SK-N-SH (cell line): ENCODE data around the gene OSBPL7. TPM values are rescaled to one million over a fixed set of nuclear protein-coding genes. Genes with fewer than 3 reads are reported as not detected.

Source experiments
- CTCF ChIA-PET: fragments of 300-600, 350-600 bp; formaldehyde crosslinking; extraction: SDS; loops from one replicate; lab custom pipeline; 2021; lab: Yijun Ruan, JAX
- POLR2A ChIA-PET: fragments of 350-600 bp; sonication (Branson Sonifier 250); formaldehyde crosslinking; extraction: SDS; loops from one replicate; lab custom pipeline; 2020; ENCODE audit warnings: antibody characterized with exemption, inconsistent platforms; lab: Yijun Ruan, JAX
- DNase-seq: peaks from one replicate; pipeline ENCODE4 v3.0.0; 2012
- H2AFZ ChIP-seq: fragments of 200-600 bp; sonication (generic); 2 replicates; pipeline ENCODE4 v1.8.1; 2016; ENCODE audit warnings: antibody characterized with exemption, mild to moderate bottlenecking, low read depth
- H3F3A ChIP-seq: fragments of 200-600 bp; sonication (generic); replicated peaks from 2 replicates; pipeline ENCODE3; 2016; ENCODE audit warnings: antibody characterized with exemption, mild to moderate bottlenecking; ENCODE audit not compliant: insufficient read depth
- H3K27ac ChIP-seq, 2 experiments: fragments of 200-500 bp in 1 of 2; fragments of 200-600 bp in 1 of 2; sonication (Bioruptor generic) in 1 of 2; sonication (generic), shearing (Covaris generic) in 1 of 2; 2 replicates each; pipeline versions ENCODE4 v1.5.1 to v1.6.1; 2014 to 2016; ENCODE audit warnings: low read depth in 2 of 2, inconsistent platforms in 1 of 2, low read length in 1 of 2, mild to moderate bottlenecking in 1 of 2, mixed read lengths in 1 of 2
- H3K27me3 ChIP-seq: fragments of 200-600 bp; sonication (generic), shearing (Covaris generic); 2 replicates; pipeline ENCODE4 v1.6.1; 2016; ENCODE audit warnings: mixed run types; ENCODE audit not compliant: insufficient read depth
- H3K36me3 ChIP-seq, 2 experiments: fragments of 200-500 bp in 1 of 2; fragments of 200-600 bp in 1 of 2; sonication (Bioruptor generic) in 1 of 2; sonication (generic) in 1 of 2; replicated peaks in 1 of 2; 2 replicates each; pipeline versions ENCODE3 to v1.5.1; 2014 to 2016; ENCODE audit warnings: low read length in 1 of 2, mild to moderate bottlenecking in 1 of 2; ENCODE audit not compliant: insufficient read depth in 2 of 2, control insufficient read depth in 1 of 2
- H3K4me1 ChIP-seq, 2 experiments: fragments of 200-500 bp in 1 of 2; fragments of 200-600 bp in 1 of 2; sonication (Bioruptor generic) in 1 of 2; sonication (generic), shearing (Covaris generic) in 1 of 2; 2 replicates each; pipeline versions ENCODE4 v1.5.1 to v1.6.1; 2014 to 2016; ENCODE audit warnings: low read depth in 1 of 2, low read length in 1 of 2, mixed run types in 1 of 2; ENCODE audit not compliant: insufficient read depth in 2 of 2, control insufficient read depth in 1 of 2
- H3K4me2 ChIP-seq: fragments of 200-600 bp; sonication (generic), shearing (Covaris generic); 2 replicates; pipeline ENCODE4 v1.6.1; 2017; ENCODE audit warnings: mixed run types
- H3K4me3 ChIP-seq, 2 experiments: fragments of 200-500 bp in 1 of 2; fragments of 200-600 bp in 1 of 2; sonication (Bioruptor generic) in 1 of 2; sonication (generic), shearing (Covaris generic) in 1 of 2; 2 replicates each; pipeline versions ENCODE4 v1.5.1 to v1.8.1; 2014 to 2016; ENCODE audit warnings: low read depth in 2 of 2, inconsistent platforms in 1 of 2, low read length in 1 of 2, mild to moderate bottlenecking in 1 of 2, mixed read lengths in 1 of 2, moderate library complexity in 1 of 2
- H3K79me2 ChIP-seq: fragments of 200-600 bp; sonication (generic); 2 replicates; pipeline ENCODE4 v1.8.1; 2017; ENCODE audit warnings: mild to moderate bottlenecking; ENCODE audit not compliant: insufficient read depth
- H3K9ac ChIP-seq: fragments of 200-600 bp; sonication (generic); 2 replicates; pipeline ENCODE4 v1.6.1; 2017; ENCODE audit warnings: mixed run types
- H3K9me2 ChIP-seq: fragments of 200-600 bp; sonication (generic); 2 replicates; pipeline ENCODE4 v1.6.1; 2017; ENCODE audit warnings: mixed run types
- H3K9me3 ChIP-seq: fragments of 200-600 bp; sonication (generic); 2 replicates; pipeline ENCODE4 v1.6.1; 2017; ENCODE audit warnings: mixed run types, mild to moderate bottlenecking, moderate library complexity
- H4K20me1 ChIP-seq: fragments of 200-600 bp; sonication (generic); 2 replicates; pipeline ENCODE4 v1.6.1; 2017; ENCODE audit warnings: mild to moderate bottlenecking, mixed run types; ENCODE audit not compliant: insufficient read depth
- ELF1 ChIP-seq: IDR thresholded peaks from 2 replicates; pipeline ENCODE4 v1.4.0; 2012
- EZH2phosphoT487 ChIP-seq: fragments of 200-600 bp; sonication (generic); IDR thresholded peaks from 2 replicates; pipeline ENCODE4 v1.6.1; 2017; ENCODE audit warnings: low read depth, mixed run types, mild to moderate bottlenecking, antibody characterized with exemption, moderate library complexity, borderline replicate concordance
- GATA2 ChIP-seq: sonication (generic); formaldehyde crosslinking; IDR thresholded peaks from 2 replicates; pipeline ENCODE4 v1.5.0; 2020; ENCODE audit warnings: mild to moderate bottlenecking, missing genetic modification reagents
- JUND ChIP-seq: IDR thresholded peaks from 2 replicates; pipeline ENCODE4 v1.4.0; 2012
- NFIC ChIP-seq: IDR thresholded peaks from 2 replicates; pipeline ENCODE4 v1.4.0; 2012; ENCODE audit warnings: borderline replicate concordance
- NRF1 ChIP-seq: IDR thresholded peaks from 2 replicates; pipeline ENCODE4 v1.6.1; 2012; ENCODE audit warnings: low read depth, mild to moderate bottlenecking, low read length
- POLR2AphosphoS5 ChIP-seq: IDR thresholded peaks from 2 replicates; pipeline ENCODE4 v1.6.1; 2012; ENCODE audit warnings: low read depth, low read length
- RCOR1 ChIP-seq: fragments of 150-350 bp; IDR thresholded peaks from 2 replicates; pipeline ENCODE4 v1.6.1; 2017; ENCODE audit warnings: antibody characterized with exemption, low read length
- RFX5 ChIP-seq: IDR thresholded peaks from 2 replicates; pipeline ENCODE4 v1.6.1; 2012; ENCODE audit warnings: mild to moderate bottlenecking, improper control_type of control experiment, low read length
- SMC3 ChIP-seq: IDR thresholded peaks from 2 replicates; pipeline ENCODE4 v1.6.1; 2012; ENCODE audit warnings: low read depth, low read length, improper control_type of control experiment
- WGBS: methylation state at CpG from one replicate; pipeline ENCODE4 v1.1.6; 2017; ENCODE audit warnings: low lambda C conversion rate; 5-methylcytosine and 5-hydroxymethylcytosine counted together
- polyA plus RNA-seq, 3 experiments: library from polyadenylated mRNA; depleted of rRNA; stranded (reverse); fragments of >200 nt; gene quantifications; 2 replicates each; pipeline ENCODE4 v1.2.3, GENCODE V29; 2012
- TF ChIP-seq, protein P1 (sequence below): fragments of 200-600 bp; sonication (generic); IDR thresholded peaks from 2 replicates; pipeline ENCODE4 v1.6.1; 2017; ENCODE audit warnings: antibody characterized with exemption, mild to moderate bottlenecking, moderate library complexity
- TF ChIP-seq, protein P2 (sequence below): IDR thresholded peaks from 2 replicates; pipeline ENCODE4; 2012
- TF ChIP-seq, protein P3 (sequence below): fragments of 150-350 bp; IDR thresholded peaks from 2 replicates; pipeline ENCODE4 v1.6.1; 2017; ENCODE audit warnings: antibody characterized with exemption, low read length, low read depth, borderline replicate concordance
- TF ChIP-seq, protein P4 (sequence below): IDR thresholded peaks from 2 replicates; pipeline ENCODE4 v1.4.0; 2012; ENCODE audit warnings: low read depth, borderline replicate concordance

OSBPL7 gene
- polyA plus RNA-seq, 1 of the 3 experiments (the other 2 are of a cell fraction): 23.7 TPM

DNA sequence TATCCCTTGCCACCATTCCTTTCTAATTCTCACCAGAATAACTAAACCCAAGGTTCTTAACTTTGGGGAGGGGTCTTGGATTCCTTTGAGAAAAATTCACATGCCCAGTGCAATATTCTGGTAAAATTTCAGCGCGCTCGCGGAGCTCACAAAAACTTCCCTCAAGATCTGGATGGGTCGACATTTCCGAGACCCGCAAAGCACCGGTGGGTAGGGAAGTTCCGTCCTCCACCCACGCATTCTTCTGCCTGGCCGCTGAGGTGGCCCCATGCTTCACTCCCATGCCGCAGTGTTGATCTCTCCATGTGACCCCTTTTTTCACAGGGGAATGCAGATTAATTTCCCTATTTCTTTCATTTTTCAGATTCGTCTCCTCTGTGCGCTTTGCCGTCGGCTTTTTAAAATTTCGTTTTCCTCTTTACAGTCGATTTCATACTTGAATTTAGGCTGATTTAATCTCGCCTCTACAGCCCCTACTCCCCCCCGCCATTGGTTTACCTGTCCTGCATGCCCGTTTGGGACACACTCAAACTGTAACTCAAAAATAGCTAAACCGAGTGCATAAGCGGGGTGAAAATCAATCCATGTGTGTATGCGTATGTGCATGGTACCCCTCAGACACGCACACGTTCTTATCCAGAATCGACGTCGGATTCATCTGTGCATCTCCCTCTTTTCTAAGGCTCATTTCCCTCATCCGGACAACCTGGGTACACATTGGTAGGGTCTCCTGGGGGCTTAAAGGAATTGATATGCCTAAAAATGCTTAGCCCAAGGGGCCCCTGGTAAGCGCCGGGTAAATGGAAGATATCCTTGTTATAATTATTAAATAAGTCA lies 30.7 kb upstream of the OSBPL7 start:
- Histone ChIP-seq H3K27ac (no peak overlapping the region), H3K9ac (no peak overlapping the region), H3F3A (peaks cover 8% of the 10 kb centered on the region), H3K27me3 (peaks cover 95% of the 10 kb centered on the region), H3K9me2 (no peaks in the 10 kb centered on the region), H3K79me2 (no peaks in the 10 kb centered on the region), H3K9me3 (no peaks in the 10 kb centered on the region), H3K4me1 (peaks cover 0 to 11% of the 10 kb centered on the region in 2 experiments; a peak in 1 of 4 replicates), H3K4me2 (no peak overlapping the region), H4K20me1 (0 out of 2 replicates have a peak, but pooled peaks cover 6% of the 10 kb centered on the region), H3K36me3 (no peaks in the 10 kb centered on the region), H3K4me3 (no peak overlapping the region), H2AFZ (no peak overlapping the region)
- WGBS: 24% methylated on average over 32 of the region's 32 CpGs
- ChIA-PET POLR2A (interaction anchor here (1.0 kb wide), 1 partner anchor 43 kb away, joined by 4 read pairs; the partner anchor contains the start of gene SP2), CTCF (interaction anchor here (1.0 to 33.0 kb wide), 7 partner anchors 8 to 119 kb away, joined by 3 to 1447 read pairs (median 5); partner anchors contain the start of genes CDK5RAP3, LRRC46, MRPL10 and SCRN2)
- TF ChIP-seq RFX5: no peak
- peak; percentile 84 for TF ChIP-seq EZH2phosphoT487
- no peak for TF ChIP-seq NFIC
- no peak for TF ChIP-seq RCOR1
- TF ChIP-seq, protein P1, sequence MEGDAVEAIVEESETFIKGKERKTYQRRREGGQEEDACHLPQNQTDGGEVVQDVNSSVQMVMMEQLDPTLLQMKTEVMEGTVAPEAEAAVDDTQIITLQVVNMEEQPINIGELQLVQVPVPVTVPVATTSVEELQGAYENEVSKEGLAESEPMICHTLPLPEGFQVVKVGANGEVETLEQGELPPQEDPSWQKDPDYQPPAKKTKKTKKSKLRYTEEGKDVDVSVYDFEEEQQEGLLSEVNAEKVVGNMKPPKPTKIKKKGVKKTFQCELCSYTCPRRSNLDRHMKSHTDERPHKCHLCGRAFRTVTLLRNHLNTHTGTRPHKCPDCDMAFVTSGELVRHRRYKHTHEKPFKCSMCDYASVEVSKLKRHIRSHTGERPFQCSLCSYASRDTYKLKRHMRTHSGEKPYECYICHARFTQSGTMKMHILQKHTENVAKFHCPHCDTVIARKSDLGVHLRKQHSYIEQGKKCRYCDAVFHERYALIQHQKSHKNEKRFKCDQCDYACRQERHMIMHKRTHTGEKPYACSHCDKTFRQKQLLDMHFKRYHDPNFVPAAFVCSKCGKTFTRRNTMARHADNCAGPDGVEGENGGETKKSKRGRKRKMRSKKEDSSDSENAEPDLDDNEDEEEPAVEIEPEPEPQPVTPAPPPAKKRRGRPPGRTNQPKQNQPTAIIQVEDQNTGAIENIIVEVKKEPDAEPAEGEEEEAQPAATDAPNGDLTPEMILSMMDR: no peak
- TF ChIP-seq NRF1: no peak
- TF ChIP-seq, protein P2, sequence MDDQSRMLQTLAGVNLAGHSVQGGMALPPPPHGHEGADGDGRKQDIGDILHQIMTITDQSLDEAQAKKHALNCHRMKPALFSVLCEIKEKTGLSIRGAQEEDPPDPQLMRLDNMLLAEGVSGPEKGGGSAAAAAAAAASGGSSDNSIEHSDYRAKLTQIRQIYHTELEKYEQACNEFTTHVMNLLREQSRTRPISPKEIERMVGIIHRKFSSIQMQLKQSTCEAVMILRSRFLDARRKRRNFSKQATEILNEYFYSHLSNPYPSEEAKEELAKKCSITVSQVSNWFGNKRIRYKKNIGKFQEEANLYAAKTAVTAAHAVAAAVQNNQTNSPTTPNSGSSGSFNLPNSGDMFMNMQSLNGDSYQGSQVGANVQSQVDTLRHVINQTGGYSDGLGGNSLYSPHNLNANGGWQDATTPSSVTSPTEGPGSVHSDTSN: no peak
- TF ChIP-seq, protein P3, sequence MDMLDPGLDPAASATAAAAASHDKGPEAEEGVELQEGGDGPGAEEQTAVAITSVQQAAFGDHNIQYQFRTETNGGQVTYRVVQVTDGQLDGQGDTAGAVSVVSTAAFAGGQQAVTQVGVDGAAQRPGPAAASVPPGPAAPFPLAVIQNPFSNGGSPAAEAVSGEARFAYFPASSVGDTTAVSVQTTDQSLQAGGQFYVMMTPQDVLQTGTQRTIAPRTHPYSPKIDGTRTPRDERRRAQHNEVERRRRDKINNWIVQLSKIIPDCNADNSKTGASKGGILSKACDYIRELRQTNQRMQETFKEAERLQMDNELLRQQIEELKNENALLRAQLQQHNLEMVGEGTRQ: no peak
- TF ChIP-seq JUND: no peak
- TF ChIP-seq, protein P4, sequence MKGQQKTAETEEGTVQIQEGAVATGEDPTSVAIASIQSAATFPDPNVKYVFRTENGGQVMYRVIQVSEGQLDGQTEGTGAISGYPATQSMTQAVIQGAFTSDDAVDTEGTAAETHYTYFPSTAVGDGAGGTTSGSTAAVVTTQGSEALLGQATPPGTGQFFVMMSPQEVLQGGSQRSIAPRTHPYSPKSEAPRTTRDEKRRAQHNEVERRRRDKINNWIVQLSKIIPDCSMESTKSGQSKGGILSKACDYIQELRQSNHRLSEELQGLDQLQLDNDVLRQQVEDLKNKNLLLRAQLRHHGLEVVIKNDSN: no peak
- TF ChIP-seq ELF1: no peak
- no peak for TF ChIP-seq GATA2 (CRISPR knock-in tag)
- TF ChIP-seq POLR2AphosphoS5: peak; percentile 57
- TF ChIP-seq SMC3: no peak
- no peak for DNase-seq
